Activated T-helper 1 cell treated with anti-CD3 and anti-CD28 coated beads, Interleukin-12 subunit alpha, Interleukin-12 subunit beta, Interleukin-2, Interleukin-4 antibody, amounts not matched to agents 30 ng/mL and 10 ng/mL and 1 ng/mL, durations not matched to agents 14 hours and 24 hours and 36 hours (primary cell): Measurements from ENCODE around the gene SLC16A8. TPM values are rescaled to one million over a fixed set of nuclear protein-coding genes. Genes with fewer than 3 reads are reported as not detected.
"Not testable (repeated sequence)": the region's sequence is repeated elsewhere in the genome, so short reads cannot be mapped to it uniquely, and the experiment has no call there.

Experiments used
- DNase-seq: peaks from one replicate; pipeline ENCODE4 v3.0.0; 2021; ENCODE audit warnings: low spot score
- H3K27ac Mint-ChIP-seq: one replicate; pipeline ENCODE4 v1.8.0; 2021; ENCODE audit warnings: mild to moderate bottlenecking, mixed read lengths
- H3K27me3 Mint-ChIP-seq: one replicate; pipeline ENCODE4 v1.8.0; 2022; ENCODE audit warnings: mild to moderate bottlenecking, moderate library complexity, mixed read lengths; ENCODE audit not compliant: insufficient read depth
- H3K36me3 Mint-ChIP-seq: one replicate; pipeline ENCODE4 v1.8.0; 2021; ENCODE audit warnings: low read depth, mixed read lengths
- H3K4me1 Mint-ChIP-seq: one replicate; pipeline ENCODE4 v1.8.0; 2021; ENCODE audit warnings: low read depth, mixed read lengths
- H3K4me3 Mint-ChIP-seq: one replicate; pipeline ENCODE4 v1.8.0; 2021; ENCODE audit warnings: mild to moderate bottlenecking, moderate library complexity, mixed read lengths
- H3K9me3 Mint-ChIP-seq: one replicate; pipeline ENCODE4 v1.8.0; 2021; ENCODE audit warnings: mixed read lengths
- intact Hi-C: fragments of 100-400 bp; cut with micrococcal nuclease; formaldehyde crosslinking; loops from one replicate; pipeline ENCODE4 v1.15.1; 2024
- total RNA-seq: library from RNA; stranded (reverse); gene quantifications from 2 replicates; pipeline ENCODE4 v1.2.3, GENCODE V29; 2022

SLC16A8 gene
- total RNA-seq, 1 donor from 2014 or later: 0.34 TPM

GRCh38 chr22:38037367-38038150 is 46.4 kb downstream of the SLC16A8 start:
- H3K4me1 Mint-ChIP-seq, H3K27me3 Mint-ChIP-seq, intact Hi-C loops, H3K4me3 Mint-ChIP-seq, H3K27ac Mint-ChIP-seq, H3K36me3 Mint-ChIP-seq, DNase-seq, H3K9me3 Mint-ChIP-seq: not testable (repeated sequence)

- no peaks in the 10 kb centered on the region for H3K9me3 Mint-ChIP-seq
- no peaks in the 10 kb centered on the region for H3K36me3 Mint-ChIP-seq
- H3K27me3 Mint-ChIP-seq: no peaks in the 10 kb centered on the region
- H3K27ac Mint-ChIP-seq: no peak overlapping the region
- DNase-seq: no peak
- no peak overlapping the region for H3K4me3 Mint-ChIP-seq
- H3K4me1 Mint-ChIP-seq: no peaks in the 10 kb centered on the region
- intact Hi-C loops: no loop called here
These were observed 47.5 kb downstream of the SLC16A8 start for GRCh38 chr22:38036392-38037062.

- H3K27me3 Mint-ChIP-seq: no peaks in the 10 kb centered on the region
- H3K4me3 Mint-ChIP-seq: no peak overlapping the region
- H3K9me3 Mint-ChIP-seq: no peaks in the 10 kb centered on the region
- no peaks in the 10 kb centered on the region for H3K36me3 Mint-ChIP-seq
- intact Hi-C loops: no loop called here
- DNase-seq: no peak
- no peaks in the 10 kb centered on the region for H3K4me1 Mint-ChIP-seq
- no peak overlapping the region for H3K27ac Mint-ChIP-seq
These were observed 48.5 kb downstream of the SLC16A8 start for GRCh38 chr22:38035530-38035885.

GRCh38 chr22:38034884-38035529 is 49.0 kb downstream of the SLC16A8 start:
- H3K36me3 Mint-ChIP-seq: no peaks in the 10 kb centered on the region
- H3K4me1 Mint-ChIP-seq: no peaks in the 10 kb centered on the region
- no peaks in the 10 kb centered on the region for H3K27me3 Mint-ChIP-seq
- no peaks in the 10 kb centered on the region for H3K9me3 Mint-ChIP-seq
- no peak for DNase-seq
- H3K27ac Mint-ChIP-seq: no peak overlapping the region
- H3K4me3 Mint-ChIP-seq: no peak overlapping the region
- intact Hi-C loops: no loop called here

GRCh38 chr22:38034278-38034882 is 49.6 kb downstream of the SLC16A8 start:
- Mint-ChIP-seq H3K9me3 (no peaks in the 10 kb centered on the region), H3K27ac (no peak overlapping the region), H3K27me3 (no peaks in the 10 kb centered on the region), H3K36me3 (no peaks in the 10 kb centered on the region), H3K4me1 (no peaks in the 10 kb centered on the region), H3K4me3 (no peak overlapping the region)
- intact Hi-C loops: no loop called here
- DNase-seq: no peak

- intact Hi-C loops: no loop called here
- Mint-ChIP-seq H3K27ac (no peak overlapping the region), H3K27me3 (peaks cover 4% of the 10 kb centered on the region), H3K36me3 (no peaks in the 10 kb centered on the region), H3K9me3 (no peaks in the 10 kb centered on the region), H3K4me3 (no peak overlapping the region), H3K4me1 (no peaks in the 10 kb centered on the region)
- no peak for DNase-seq
These were observed 50.3 kb downstream of the SLC16A8 start for GRCh38 chr22:38033522-38034277.

GRCh38 chr22:38032681-38033521 is 51.1 kb downstream of the SLC16A8 start:
- H3K27ac Mint-ChIP-seq: no peak overlapping the region
- no peaks in the 10 kb centered on the region for H3K9me3 Mint-ChIP-seq
- DNase-seq: no peak
- no peak overlapping the region for H3K4me3 Mint-ChIP-seq
- intact Hi-C loops: no loop called here
- H3K27me3 Mint-ChIP-seq: peaks cover 4% of the 10 kb centered on the region
- no peaks in the 10 kb centered on the region for H3K36me3 Mint-ChIP-seq
- H3K4me1 Mint-ChIP-seq: no peaks in the 10 kb centered on the region

- Mint-ChIP-seq H3K9me3 (no peaks in the 10 kb centered on the region), H3K27me3 (peaks cover 4% of the 10 kb centered on the region), H3K27ac (no peak overlapping the region), H3K4me3 (no peak overlapping the region), H3K36me3 (no peaks in the 10 kb centered on the region), H3K4me1 (no peaks in the 10 kb centered on the region)
- intact Hi-C loops: no loop called here
- DNase-seq: no peak
These were observed 52.5 kb downstream of the SLC16A8 start for GRCh38 chr22:38031491-38031890.

- no peak overlapping the region for H3K27ac Mint-ChIP-seq
- intact Hi-C loops: no loop called here
- DNase-seq: no peak
- H3K27me3 Mint-ChIP-seq: peaks cover 4% of the 10 kb centered on the region
- no peaks in the 10 kb centered on the region for H3K36me3 Mint-ChIP-seq
- H3K4me1 Mint-ChIP-seq: no peaks in the 10 kb centered on the region
- no peak overlapping the region for H3K4me3 Mint-ChIP-seq
- no peaks in the 10 kb centered on the region for H3K9me3 Mint-ChIP-seq
These were observed 53.5 kb downstream of the SLC16A8 start for GRCh38 chr22:38030311-38031133.

- Mint-ChIP-seq H3K9me3 (no peaks in the 10 kb centered on the region), H3K27ac (no peak overlapping the region), H3K4me3 (no peak overlapping the region), H3K4me1 (no peaks in the 10 kb centered on the region), H3K27me3 (peaks cover 4% of the 10 kb centered on the region), H3K36me3 (no peaks in the 10 kb centered on the region)
- intact Hi-C loops: no loop called here
- DNase-seq: no peak
These were observed 54.1 kb downstream of the SLC16A8 start for GRCh38 chr22:38029901-38030300.

- DNase-seq: no peak
These were observed 54.6 kb downstream of the SLC16A8 start for GRCh38 chr22:38029370-38029769.

More at GRCh38 chr22:38029370-38029769, 54.6 kb downstream of the SLC16A8 start:
- intact Hi-C loops: no loop called here
- Mint-ChIP-seq H3K9me3 (no peaks in the 10 kb centered on the region), H3K36me3 (no peaks in the 10 kb centered on the region), H3K27ac (no peak overlapping the region), H3K4me1 (no peaks in the 10 kb centered on the region), H3K4me3 (no peak overlapping the region), H3K27me3 (peaks cover 4% of the 10 kb centered on the region)
